ENCODE results near the gene UNC93A. TPM values are rescaled to one million over a fixed set of nuclear protein-coding genes. Genes with fewer than 3 reads are reported as not detected.

UNC93A gene
- total RNA-seq, 4 donors from 2014 or later: not detected

DNA sequence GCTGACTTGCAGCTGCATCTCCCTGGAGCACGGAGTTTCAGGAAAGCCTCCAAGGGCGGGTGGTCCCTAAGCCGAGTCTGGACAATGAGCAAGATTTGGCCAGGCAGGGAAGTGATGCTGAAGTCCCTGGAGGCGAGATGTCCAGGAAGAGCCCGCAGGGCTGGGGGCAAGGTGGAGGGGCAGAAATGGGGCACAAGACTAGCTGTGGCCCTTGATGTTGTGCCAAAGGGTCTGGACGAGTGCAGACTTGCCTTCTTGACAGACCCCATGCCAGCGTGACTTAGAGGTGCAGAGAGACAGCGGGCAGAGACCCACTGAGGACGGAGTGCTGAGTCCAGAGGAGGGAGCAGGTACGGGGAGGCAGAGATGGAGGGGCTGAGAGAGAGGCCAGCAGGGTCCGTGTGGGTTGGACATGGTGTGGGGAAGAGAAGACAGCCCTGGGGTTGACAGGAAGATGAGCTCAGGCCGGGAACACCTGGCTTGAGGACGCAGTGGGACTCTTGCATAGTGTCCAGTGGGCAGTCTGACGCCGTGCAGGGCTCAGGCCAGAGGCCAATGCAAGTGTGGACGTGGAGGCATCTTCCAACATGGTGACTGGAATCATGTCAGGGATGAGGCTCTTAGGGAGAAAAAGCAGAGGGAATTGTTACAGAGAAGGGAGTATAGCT is 8.7 kb downstream of the UNC93A start:
- no peaks in the 10 kb centered on the region for H3K4me1 ChIP-seq
- no peaks in the 10 kb centered on the region for H3K36me3 ChIP-seq
- no peak for DNase-seq
- no peak overlapping the region for H3K4me3 ChIP-seq (replicated peaks in 1 of 3)
- no peak for TF ChIP-seq POLR2A (IDR thresholded peaks at IDR 0.05)
- TF ChIP-seq, protein P1, sequence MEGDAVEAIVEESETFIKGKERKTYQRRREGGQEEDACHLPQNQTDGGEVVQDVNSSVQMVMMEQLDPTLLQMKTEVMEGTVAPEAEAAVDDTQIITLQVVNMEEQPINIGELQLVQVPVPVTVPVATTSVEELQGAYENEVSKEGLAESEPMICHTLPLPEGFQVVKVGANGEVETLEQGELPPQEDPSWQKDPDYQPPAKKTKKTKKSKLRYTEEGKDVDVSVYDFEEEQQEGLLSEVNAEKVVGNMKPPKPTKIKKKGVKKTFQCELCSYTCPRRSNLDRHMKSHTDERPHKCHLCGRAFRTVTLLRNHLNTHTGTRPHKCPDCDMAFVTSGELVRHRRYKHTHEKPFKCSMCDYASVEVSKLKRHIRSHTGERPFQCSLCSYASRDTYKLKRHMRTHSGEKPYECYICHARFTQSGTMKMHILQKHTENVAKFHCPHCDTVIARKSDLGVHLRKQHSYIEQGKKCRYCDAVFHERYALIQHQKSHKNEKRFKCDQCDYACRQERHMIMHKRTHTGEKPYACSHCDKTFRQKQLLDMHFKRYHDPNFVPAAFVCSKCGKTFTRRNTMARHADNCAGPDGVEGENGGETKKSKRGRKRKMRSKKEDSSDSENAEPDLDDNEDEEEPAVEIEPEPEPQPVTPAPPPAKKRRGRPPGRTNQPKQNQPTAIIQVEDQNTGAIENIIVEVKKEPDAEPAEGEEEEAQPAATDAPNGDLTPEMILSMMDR (IDR thresholded peaks at IDR 0.05): no peak
- H3K27ac ChIP-seq: no peak overlapping the region
- no peaks in the 10 kb centered on the region for H3K9me3 ChIP-seq
- intact Hi-C loops (cut with DNase I): no loop called here
- WGBS, 2 donors: 87 to 89% methylated on average over 16 of the region's 16 CpGs
- no peaks in the 10 kb centered on the region for H3K27me3 ChIP-seq

DNA sequence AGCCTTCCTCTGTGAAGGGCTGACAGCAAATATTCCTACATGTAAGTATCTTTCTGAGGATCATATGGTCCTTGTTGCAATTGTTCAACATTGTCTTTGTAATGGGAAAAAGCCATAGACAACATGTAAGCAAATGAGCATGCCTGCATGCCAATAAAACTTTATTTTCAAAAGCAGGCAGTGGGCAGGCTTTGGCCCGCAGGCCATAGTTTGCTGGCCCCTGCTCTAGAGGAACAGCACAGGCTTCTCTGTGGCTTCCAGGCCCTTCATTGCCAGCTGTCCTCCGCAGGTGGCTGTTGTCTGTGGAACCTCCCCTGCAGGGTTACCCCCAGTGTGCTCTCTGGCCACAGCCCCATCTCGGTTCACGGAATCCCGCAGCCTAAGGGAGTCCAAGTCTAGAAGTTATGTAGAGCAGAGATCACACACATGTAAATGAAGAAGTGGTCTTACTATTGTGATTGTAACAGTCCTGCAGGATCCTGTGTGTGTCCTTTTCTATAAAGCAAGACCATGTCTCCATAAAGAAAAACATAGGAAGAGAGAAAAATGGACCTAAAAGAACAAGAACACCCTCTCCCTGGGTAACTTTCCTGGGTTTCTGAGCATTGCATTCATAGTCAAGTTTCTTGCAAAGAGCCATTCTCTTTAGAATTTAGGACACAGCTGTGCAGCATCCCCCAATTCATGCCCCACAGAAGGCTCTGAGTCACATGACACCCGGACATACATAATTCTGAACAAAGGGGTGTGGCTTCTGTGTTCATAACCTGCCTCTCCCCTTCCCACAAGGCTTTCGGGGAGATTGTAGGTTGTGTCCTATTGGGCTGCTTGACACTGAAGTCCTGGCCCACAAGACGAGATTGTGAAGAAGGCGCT is 10.0 kb downstream of the UNC93A start:
- TF ChIP-seq, protein P1 (IDR thresholded peaks at IDR 0.05): no peak
- TF ChIP-seq POLR2A (IDR thresholded peaks at IDR 0.05): no peak
- WGBS, 2 donors: 82 to 90% methylated on average over 9 of the region's 9 CpGs
- no peaks in the 10 kb centered on the region for H3K4me1 ChIP-seq
- no peaks in the 10 kb centered on the region for H3K27me3 ChIP-seq
- H3K9me3 ChIP-seq: no peaks in the 10 kb centered on the region
- DNase-seq: no peak
- H3K36me3 ChIP-seq: no peaks in the 10 kb centered on the region
- intact Hi-C loops (cut with DNase I): no loop called here
- H3K4me3 ChIP-seq (replicated peaks in 1 of 3): no peak overlapping the region
- no peak overlapping the region for H3K27ac ChIP-seq

DNA sequence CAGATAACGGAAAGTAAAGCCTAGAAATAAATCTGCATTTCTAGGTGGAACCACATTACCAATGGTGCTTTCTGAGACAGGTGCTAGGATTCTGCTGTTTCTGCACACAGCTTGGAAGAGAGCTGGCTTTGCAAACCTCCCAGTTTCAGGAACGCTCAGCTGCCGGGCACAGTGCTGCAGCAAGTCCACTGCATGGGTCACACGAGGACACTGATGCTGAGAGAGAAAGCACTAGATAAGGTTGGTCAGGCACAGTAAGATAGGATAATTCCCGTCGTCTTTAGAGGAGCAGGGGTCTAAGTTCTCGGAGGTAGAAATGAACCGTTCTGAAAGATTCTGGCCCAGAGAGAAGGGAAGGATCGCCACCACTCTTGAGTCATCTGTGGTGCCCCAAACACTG is 11.0 kb downstream of the UNC93A start:
- intact Hi-C loops (cut with DNase I): no loop called here
- H3K9me3 ChIP-seq: no peaks in the 10 kb centered on the region
- H3K4me3 ChIP-seq (replicated peaks in 1 of 3): no peak overlapping the region
- TF ChIP-seq POLR2A (IDR thresholded peaks at IDR 0.05): no peak
- no peaks in the 10 kb centered on the region for H3K4me1 ChIP-seq
- no peak overlapping the region for H3K27ac ChIP-seq
- no peaks in the 10 kb centered on the region for H3K36me3 ChIP-seq
- no peak for DNase-seq
- WGBS, 2 donors: 77 to 87% methylated on average over 9 of the region's 9 CpGs
- no peaks in the 10 kb centered on the region for H3K27me3 ChIP-seq

DNA sequence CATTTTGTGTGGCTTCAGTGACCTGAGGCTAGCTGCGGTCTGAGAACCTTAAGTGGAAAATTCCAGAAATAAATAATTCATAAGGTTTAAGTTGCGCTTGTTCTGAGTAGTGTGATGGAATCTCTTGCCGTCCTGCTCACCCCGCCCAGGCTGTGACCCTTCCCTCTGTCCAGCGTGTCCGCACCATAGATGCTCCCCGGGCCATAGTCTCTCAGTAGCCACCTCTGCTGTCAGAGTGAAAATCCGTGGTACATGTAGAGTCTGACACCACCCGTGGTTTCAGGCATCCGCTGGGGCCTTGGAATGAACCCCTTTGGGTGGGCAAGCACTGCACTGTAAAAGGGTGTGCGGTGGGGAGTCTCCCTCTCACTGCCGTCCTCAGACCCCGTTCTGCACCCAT is 11.7 kb downstream of the UNC93A start:
- TF ChIP-seq, protein P1 (IDR thresholded peaks at IDR 0.05): no peak
- no peak for TF ChIP-seq POLR2A (IDR thresholded peaks at IDR 0.05)
- intact Hi-C loops (cut with DNase I): no loop called here

DNA sequence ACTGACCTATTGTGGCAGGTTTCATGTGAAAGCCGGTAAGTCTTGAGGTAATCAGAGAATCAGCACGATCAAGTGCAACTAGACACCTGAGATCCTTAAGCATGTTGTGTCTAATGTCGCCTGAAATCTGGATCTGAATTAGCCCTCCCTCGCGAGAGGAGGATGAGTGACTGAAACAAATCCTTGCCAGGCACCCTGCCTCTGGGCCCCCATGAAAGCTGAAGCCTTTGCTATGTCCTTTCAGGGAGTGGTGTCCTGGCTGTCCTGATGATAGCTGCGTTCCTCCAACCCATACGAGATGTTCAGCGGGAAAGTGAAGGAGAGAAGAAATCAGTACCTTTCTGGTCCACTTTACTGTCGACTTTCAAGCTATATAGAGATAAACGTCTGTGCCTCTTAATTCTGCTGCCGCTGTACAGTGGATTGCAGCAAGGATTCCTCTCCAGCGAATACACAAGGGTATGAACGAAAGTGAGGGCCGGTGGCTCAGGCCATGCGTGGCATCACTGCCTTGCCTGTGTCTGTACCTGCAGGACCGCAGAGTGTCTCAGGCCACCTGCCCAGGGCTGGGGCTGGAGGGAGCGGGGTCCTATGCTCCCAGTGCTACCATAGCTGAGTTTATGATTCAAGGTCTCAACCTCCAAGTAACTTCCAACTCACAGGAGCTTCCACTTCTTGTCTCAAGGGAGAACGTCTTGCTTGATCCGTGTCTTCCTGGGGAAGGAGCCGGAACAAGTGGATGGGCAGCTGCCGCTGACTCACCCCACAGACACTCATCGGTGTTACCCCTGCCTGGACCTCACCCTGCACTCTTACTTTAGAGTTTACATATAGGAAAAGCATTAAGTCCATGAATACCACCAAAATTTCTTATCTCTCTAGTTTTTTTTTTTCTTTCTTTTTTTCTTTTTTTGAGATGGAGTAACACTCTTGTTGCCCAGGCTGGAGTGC is 12.8 kb downstream of the UNC93A start:
- H3K4me1 ChIP-seq: no peaks in the 10 kb centered on the region
- no peaks in the 10 kb centered on the region for H3K9me3 ChIP-seq
- 80 to 87% methylated on average over 22 of the region's 22 CpGs for WGBS, 2 donors
- no peak for TF ChIP-seq POLR2A (IDR thresholded peaks at IDR 0.05)
- TF ChIP-seq, protein P1 (IDR thresholded peaks at IDR 0.05): no peak
- H3K36me3 ChIP-seq: no peaks in the 10 kb centered on the region
- intact Hi-C loops (cut with DNase I): no loop called here
- no peak overlapping the region for H3K4me3 ChIP-seq (replicated peaks in 1 of 3)
- DNase-seq: no peak
- no peak overlapping the region for H3K27ac ChIP-seq
- H3K27me3 ChIP-seq: no peaks in the 10 kb centered on the region

More for the DNA sequence above, 11.7 kb downstream of the UNC93A start:
- H3K36me3 ChIP-seq: no peaks in the 10 kb centered on the region
- DNase-seq: no peak
- H3K9me3 ChIP-seq: no peaks in the 10 kb centered on the region
- no peaks in the 10 kb centered on the region for H3K27me3 ChIP-seq
- H3K4me3 ChIP-seq (replicated peaks in 1 of 3): no peak overlapping the region
- H3K4me1 ChIP-seq: no peaks in the 10 kb centered on the region
- 81 to 93% methylated on average over 13 of the region's 13 CpGs for WGBS, 2 donors
- no peak overlapping the region for H3K27ac ChIP-seq
